HEK293T (cell line): ENCODE data around the gene ZNF740.
"Not testable (repeated sequence)": the region's sequence is repeated elsewhere in the genome, so short reads cannot be mapped to it uniquely, and the experiment has no call there.

ENCODE experiments used
- CTCF ChIA-PET: fragments of 350-600 bp; formaldehyde crosslinking; extraction: SDS; loops from one replicate; lab custom pipeline; 2021; ENCODE audit warnings: antibody characterized with exemption, inconsistent platforms; lab: Yijun Ruan, JAX
- POLR2A ChIA-PET: fragments of 350-600 bp; formaldehyde crosslinking; extraction: SDS; loops from one replicate; lab custom pipeline; 2020; ENCODE audit warnings: antibody characterized with exemption, inconsistent platforms; lab: Yijun Ruan, JAX
- DNase-seq: peaks from one replicate; pipeline ENCODE4 v3.0.0; 2012; ENCODE audit warnings: mixed read lengths; ENCODE audit errors: extremely low spot score
- ARNT ChIP-seq: fragments of 450-650 bp; IDR thresholded peaks from 2 replicates; pipeline ENCODE4 v1.6.1; 2017; ENCODE audit warnings: mild to moderate bottlenecking
- BHLHE40 ChIP-seq: fragments of 450-650 bp; IDR thresholded peaks from 2 replicates; pipeline ENCODE4 v1.6.1; 2016; ENCODE audit warnings: mild to moderate bottlenecking, moderate library complexity, borderline replicate concordance
- CTBP1 ChIP-seq: fragments of 450-650 bp; IDR thresholded peaks from 2 replicates; pipeline ENCODE4 v1.6.1; 2016; ENCODE audit warnings: borderline replicate concordance
- ELF4 ChIP-seq: fragments of 450-650 bp; IDR thresholded peaks from 2 replicates; pipeline ENCODE4 v1.6.1; 2017; ENCODE audit warnings: antibody characterized with exemption
- FOXA1 ChIP-seq: fragments of 450-650 bp; IDR thresholded peaks from 2 replicates; pipeline ENCODE4 v1.6.1; 2016; ENCODE audit warnings: mild to moderate bottlenecking
- FOXK2 ChIP-seq: fragments of 450-650 bp; IDR thresholded peaks from 2 replicates; pipeline ENCODE4 v1.6.1; 2016; ENCODE audit warnings: mild to moderate bottlenecking
- FOXM1 ChIP-seq: fragments of 450-650 bp; IDR thresholded peaks from 2 replicates; pipeline ENCODE4 v1.6.1; 2017; ENCODE audit warnings: mild to moderate bottlenecking, borderline replicate concordance
- HDGF ChIP-seq: fragments of 450-650 bp; IDR thresholded peaks from 2 replicates; pipeline ENCODE4 v1.6.1; 2017; ENCODE audit warnings: antibody characterized with exemption, borderline replicate concordance
- L3MBTL2 ChIP-seq: fragments of 450-650 bp; conservative IDR thresholded peaks from 2 replicates; pipeline ENCODE4 v1.6.1; 2016; ENCODE audit warnings: mild to moderate bottlenecking
- LEF1 ChIP-seq: fragments of 450-650 bp; IDR thresholded peaks from 2 replicates; pipeline ENCODE4 v1.6.1; 2017; ENCODE audit warnings: mild to moderate bottlenecking, borderline replicate concordance
- NFRKB ChIP-seq: fragments of 450-650 bp; IDR thresholded peaks from 2 replicates; pipeline ENCODE4 v1.6.1; 2016; ENCODE audit warnings: mild to moderate bottlenecking, moderate library complexity
- SP1 ChIP-seq: fragments of 450-650 bp; IDR thresholded peaks from 2 replicates; pipeline ENCODE4 v1.6.1; 2017
- SUZ12 ChIP-seq: fragments of 450-650 bp; IDR thresholded peaks from 2 replicates; pipeline ENCODE4 v1.6.1; 2016; ENCODE audit warnings: mild to moderate bottlenecking
- TARDBP ChIP-seq: fragments of 450-650 bp; IDR thresholded peaks from 2 replicates; pipeline ENCODE4 v1.6.1; 2016
- ZNF384 ChIP-seq: fragments of 450-650 bp; IDR thresholded peaks from 2 replicates; pipeline ENCODE4 v1.6.1; 2016
- TF ChIP-seq, protein P1 (sequence below): fragments of 450-650 bp; IDR thresholded peaks from 2 replicates; pipeline ENCODE4 v1.6.1; 2016

The ZNF740 gene

DNA sequence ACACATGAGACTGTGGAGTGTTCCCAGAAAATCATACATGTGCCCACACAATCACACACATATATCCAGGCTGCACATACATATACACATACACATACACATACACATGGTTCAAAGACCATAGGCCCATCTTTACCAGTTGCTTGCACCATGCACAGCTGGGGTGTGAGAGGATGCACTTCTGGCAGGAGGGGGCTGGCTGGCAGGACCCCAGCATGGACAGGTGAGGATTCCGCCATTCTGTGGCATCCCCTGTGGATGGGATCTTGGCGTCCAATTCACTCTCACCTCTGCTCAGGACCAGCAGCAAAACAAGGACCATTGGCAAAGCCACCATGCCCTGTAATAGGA is 19.6 kb downstream of the ZNF740 start:
- ChIA-PET CTCF (no interaction called here), POLR2A (no interaction called here)
- DNase-seq: no peak
- TF ChIP-seq FOXK2 (no peak), SP1 (no peak), ARNT (no peak), CTBP1 (no peak), SUZ12 (no peak), FOXA1 (no peak), HDGF (no peak), L3MBTL2 (no peak), NFRKB (no peak), BHLHE40 (no peak), ELF4 (no peak), LEF1 (no peak), FOXM1 (no peak), ZNF384 (no peak)
- TF ChIP-seq, protein P1, sequence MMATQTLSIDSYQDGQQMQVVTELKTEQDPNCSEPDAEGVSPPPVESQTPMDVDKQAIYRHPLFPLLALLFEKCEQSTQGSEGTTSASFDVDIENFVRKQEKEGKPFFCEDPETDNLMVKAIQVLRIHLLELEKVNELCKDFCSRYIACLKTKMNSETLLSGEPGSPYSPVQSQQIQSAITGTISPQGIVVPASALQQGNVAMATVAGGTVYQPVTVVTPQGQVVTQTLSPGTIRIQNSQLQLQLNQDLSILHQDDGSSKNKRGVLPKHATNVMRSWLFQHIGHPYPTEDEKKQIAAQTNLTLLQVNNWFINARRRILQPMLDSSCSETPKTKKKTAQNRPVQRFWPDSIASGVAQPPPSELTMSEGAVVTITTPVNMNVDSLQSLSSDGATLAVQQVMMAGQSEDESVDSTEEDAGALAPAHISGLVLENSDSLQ: no peak

DNA sequence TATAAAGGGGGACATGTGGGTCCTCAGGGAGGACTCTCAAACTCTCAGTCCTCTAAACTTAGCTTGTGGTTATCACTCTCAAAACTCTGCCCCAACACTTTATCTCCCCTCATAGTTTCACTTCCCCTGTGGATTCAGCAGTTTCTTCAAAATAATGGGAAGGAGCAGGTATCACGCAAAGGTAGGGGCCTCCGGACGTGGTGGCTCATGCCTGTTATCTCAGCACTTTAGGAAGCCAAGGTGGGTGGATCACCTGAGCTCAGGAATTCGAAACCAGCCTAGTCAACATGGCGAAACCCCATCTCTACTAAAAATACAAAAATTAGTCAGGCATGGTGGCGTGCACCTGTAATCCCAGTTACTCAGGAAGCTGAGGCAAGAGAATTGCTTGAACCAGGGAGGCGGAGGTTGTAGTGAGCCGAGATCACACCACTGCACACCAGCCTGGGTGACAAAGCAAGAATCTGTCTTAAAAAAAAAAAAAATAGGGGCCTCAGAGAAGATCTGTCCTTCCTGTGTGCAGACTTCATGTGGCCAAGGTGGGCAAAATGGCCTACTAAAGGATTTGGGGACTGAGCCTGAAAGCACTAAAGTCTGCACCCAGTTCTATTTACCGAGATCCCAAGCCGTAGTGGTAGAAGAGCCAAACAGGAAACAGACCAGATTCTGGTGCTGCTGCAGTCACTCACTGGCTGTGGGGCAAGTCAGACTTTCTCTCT is 20.1 kb downstream of the ZNF740 start:
- DNase-seq: no peak
- ChIA-PET POLR2A (no interaction called here), CTCF (no interaction called here)
- no peak for TF ChIP-seq BHLHE40
- no peak for TF ChIP-seq ELF4
- TF ChIP-seq ARNT: no peak
- TF ChIP-seq ZNF384: no peak
- TF ChIP-seq, protein P1: no peak
- no peak for TF ChIP-seq FOXA1
- TF ChIP-seq FOXM1: no peak
- no peak for TF ChIP-seq CTBP1
- no peak for TF ChIP-seq NFRKB
- TF ChIP-seq HDGF: no peak
- no peak for TF ChIP-seq SP1
- no peak for TF ChIP-seq L3MBTL2
- no peak for TF ChIP-seq SUZ12

DNA sequence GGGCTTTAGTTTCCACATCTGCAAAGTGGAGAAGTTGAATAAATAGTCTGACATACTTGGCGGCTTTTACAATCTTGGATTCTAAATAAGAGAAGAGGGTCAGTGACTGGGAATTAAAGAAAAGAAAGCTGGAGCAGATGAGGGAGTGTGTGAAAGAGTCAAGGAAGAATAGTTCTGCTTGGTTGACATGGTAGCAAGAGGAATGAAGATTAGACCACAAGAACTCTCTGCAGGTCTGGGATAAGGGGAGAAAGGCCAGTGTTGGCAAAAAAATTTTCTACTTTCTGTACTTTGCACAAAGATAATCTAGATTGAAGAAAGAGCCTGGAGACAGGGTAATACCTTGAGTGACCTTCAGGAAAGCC is 20.6 kb downstream of the ZNF740 start:
- ChIA-PET CTCF (interaction anchor here (1.2 kb wide), 1 partner anchor 10 kb away, joined by 3 read pairs; no protein-coding TSS in a partner anchor), POLR2A (no interaction called here)
- no peak for DNase-seq
- TF ChIP-seq LEF1 (no peak), FOXK2 (no peak)

DNA sequence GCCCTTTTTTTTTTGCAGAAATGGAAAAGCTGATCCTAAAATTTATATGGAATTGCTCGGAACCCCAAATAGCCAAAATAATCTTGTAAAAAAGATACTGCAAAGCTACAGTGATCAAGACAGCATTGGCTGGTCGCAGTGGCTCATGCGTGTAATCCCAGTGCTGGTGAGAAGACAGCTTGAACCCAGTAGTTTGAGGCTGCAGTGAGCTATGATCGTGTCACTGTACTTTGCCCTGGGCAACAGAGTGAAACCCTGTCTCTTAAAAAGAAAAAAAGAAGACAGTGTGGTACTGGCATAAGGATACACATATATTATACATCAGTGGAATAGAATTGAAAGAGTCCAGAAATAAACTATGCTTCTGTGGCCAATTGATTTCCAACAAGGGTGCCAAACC is 21.1 kb downstream of the ZNF740 start:
- POLR2A ChIA-PET: no interaction called here
- CTCF ChIA-PET: interaction anchor here (1.2 kb wide), 1 partner anchor 10 kb away, joined by 3 read pairs; no protein-coding TSS in a partner anchor
- TF ChIP-seq FOXK2 (no peak), HDGF (no peak), FOXA1 (no peak), SUZ12 (no peak), SP1 (no peak)
- DNase-seq: no peak

DNA sequence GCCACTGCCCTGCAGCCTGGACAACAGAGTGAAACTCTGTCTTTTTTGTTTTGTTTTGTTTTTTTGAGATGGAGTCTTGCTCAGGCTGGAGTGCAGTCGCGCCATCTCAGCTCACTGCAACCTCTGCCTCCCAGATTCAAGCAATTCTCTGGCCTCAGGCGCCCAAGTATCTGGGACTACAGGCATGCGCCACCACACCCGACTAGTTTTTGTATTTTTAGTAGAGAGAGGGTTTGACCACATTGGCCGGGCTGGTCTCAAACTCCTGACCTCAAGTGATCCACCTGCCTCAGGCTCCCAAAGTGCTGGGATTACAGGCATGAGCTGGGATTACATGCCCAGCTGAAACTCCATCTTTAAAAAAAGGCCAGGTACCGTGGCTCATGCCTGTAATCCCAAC is 21.8 kb downstream of the ZNF740 start:
- DNase-seq, POLR2A ChIA-PET: not testable (repeated sequence)
- CTCF ChIA-PET: interaction anchor here (1.2 kb wide), 1 partner anchor 9 kb away, joined by 3 read pairs; no protein-coding TSS in a partner anchor

DNA sequence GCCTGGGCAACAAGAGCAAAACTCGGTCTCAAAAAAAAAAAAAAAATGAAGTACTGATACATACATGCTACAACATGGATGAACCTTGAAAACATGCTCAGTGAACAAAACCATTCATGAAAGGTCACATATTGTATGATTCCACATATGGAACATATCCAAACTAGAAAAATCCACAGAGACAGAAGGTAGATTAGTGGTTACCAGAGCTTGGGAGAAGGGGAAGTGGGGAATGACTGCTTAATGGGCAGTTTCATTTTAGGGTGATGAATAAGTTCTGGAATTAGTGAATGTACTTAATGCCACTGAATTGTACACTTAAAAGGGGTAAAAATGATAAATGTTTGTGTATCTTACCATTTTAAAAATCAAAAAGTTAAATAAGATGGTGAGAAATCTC is 23.8 kb downstream of the ZNF740 start:
- no peak for DNase-seq
- CTCF ChIA-PET: no interaction called here
- TF ChIP-seq HDGF: no peak
- no peak for TF ChIP-seq NFRKB
- no peak for TF ChIP-seq FOXA1
- TF ChIP-seq TARDBP: no peak
- TF ChIP-seq ZNF384: no peak
- no peak for TF ChIP-seq CTBP1
- POLR2A ChIA-PET: no interaction called here

DNA sequence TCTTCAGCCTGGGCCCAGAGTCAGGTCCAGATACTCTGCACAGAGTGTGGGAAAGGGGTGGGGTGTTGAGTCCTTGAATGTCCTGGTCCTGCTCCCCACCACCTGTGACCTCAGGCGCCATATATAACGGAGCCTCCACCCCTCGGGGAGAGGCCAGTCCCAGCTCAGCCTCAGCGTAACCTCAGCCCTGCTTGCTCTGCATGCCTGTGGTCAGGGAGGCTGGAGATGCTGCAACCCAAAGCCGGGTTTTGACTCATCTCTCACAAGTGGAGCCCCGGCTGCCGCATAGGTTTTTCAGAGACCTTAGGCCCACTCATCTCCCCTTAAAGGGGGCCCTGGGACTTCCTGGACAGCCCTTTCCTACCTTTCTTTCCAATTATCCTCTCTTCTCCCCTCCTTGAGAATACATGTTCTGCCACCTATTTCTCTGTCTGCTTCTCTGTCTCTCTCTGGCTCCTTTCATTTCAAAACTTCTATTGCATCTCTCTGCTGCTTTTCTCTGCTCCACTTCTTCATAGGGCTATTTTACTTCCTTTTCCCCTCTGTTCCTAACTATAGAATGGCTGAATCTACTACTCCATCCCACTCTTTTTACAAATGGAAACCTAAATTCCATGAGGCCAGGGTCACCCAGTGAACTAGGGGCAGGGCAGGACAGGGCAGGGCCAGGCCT is 25.4 kb downstream of the ZNF740 start:
- POLR2A ChIA-PET: interaction anchor here (0.6 kb wide), 1 partner anchor 26 kb away, joined by 3 read pairs; the partner anchor contains the start of gene ZNF740
- no peak for DNase-seq
- CTCF ChIA-PET: interaction anchor here (0.5 to 0.9 kb wide), 2 partner anchors 11 to 551 kb away, joined by 3 read pairs; no protein-coding TSS in a partner anchor
- TF ChIP-seq FOXM1: no peak
- no peak for TF ChIP-seq FOXK2
- TF ChIP-seq TARDBP: no peak
- TF ChIP-seq CTBP1: no peak
- TF ChIP-seq, protein P1: no peak
- no peak for TF ChIP-seq BHLHE40
- TF ChIP-seq LEF1: no peak
- TF ChIP-seq FOXA1: no peak
- TF ChIP-seq L3MBTL2: no peak
